ENCODE measurements around the gene C7.
A peak's percentile ranks its signal among the peaks of the same experiment; 100 is the strongest.
"Not testable (repeated sequence)": the region's sequence is repeated elsewhere in the genome, so short reads cannot be mapped to it uniquely, and the experiment has no call there.

Gene C7

GRCh38 chr5:40909264-40909663 is at the start of gene C7:
Gene C7, plus strand, starts transcription at chr5:40909497. Its CDS starts 114 bp downstream, at chr5:40909611.
- DNase-seq (ENCODE audit: low read depth in 1 of 2, low spot score in 1 of 2) = no peak

- DNase-seq (ENCODE audit: low read depth in 1 of 2, low spot score in 1 of 2) = no peak
Measured at GRCh38 chr5:40860711-40861110, 48.6 kb upstream of the C7 start.

GRCh38 chr5:40865004-40865403 is 44.3 kb upstream of the C7 start:
- not testable (repeated sequence) for DNase-seq (ENCODE audit: low read depth in 1 of 2, low spot score in 1 of 2)

GRCh38 chr5:40866844-40867243 is 42.5 kb upstream of the C7 start:
- no peak for DNase-seq (ENCODE audit: low read depth in 1 of 2, low spot score in 1 of 2)

GRCh38 chr5:40869384-40869783 is 39.9 kb upstream of the C7 start:
- DNase-seq (ENCODE audit: low read depth in 1 of 2, low spot score in 1 of 2) = no peak

- DNase-seq (ENCODE audit: low read depth in 1 of 2, low spot score in 1 of 2) = no peak
Measured at GRCh38 chr5:40871177-40871576, 38.1 kb upstream of the C7 start.

GRCh38 chr5:40872253-40872652 is 37.0 kb upstream of the C7 start:
- DNase-seq (ENCODE audit: low read depth in 1 of 2, low spot score in 1 of 2) = not testable (repeated sequence)

- DNase-seq (ENCODE audit: low read depth in 1 of 2, low spot score in 1 of 2) = no peak
Measured at GRCh38 chr5:40873286-40873880, 35.9 kb upstream of the C7 start.

GRCh38 chr5:40875958-40876357 is 33.3 kb upstream of the C7 start:
- no peak for DNase-seq (ENCODE audit: low read depth in 1 of 2, low spot score in 1 of 2)

- DNase-seq (ENCODE audit: low read depth in 1 of 2, low spot score in 1 of 2) = no peak
Measured at GRCh38 chr5:40877371-40877988, 31.8 kb upstream of the C7 start.

- DNase-seq (ENCODE audit: low read depth in 1 of 2, low spot score in 1 of 2) = no peak
Measured at GRCh38 chr5:40879163-40879942, 29.9 kb upstream of the C7 start.

- no peak for DNase-seq (ENCODE audit: low read depth in 1 of 2, low spot score in 1 of 2)
Measured at GRCh38 chr5:40882291-40882690, 27.0 kb upstream of the C7 start.

GRCh38 chr5:40883051-40883450 is 26.2 kb upstream of the C7 start:
- not testable (repeated sequence) for DNase-seq (ENCODE audit: low read depth in 1 of 2, low spot score in 1 of 2)

GRCh38 chr5:40895440-40896425 is 13.6 kb upstream of the C7 start:
- DNase-seq (ENCODE audit: low read depth in 1 of 2, low spot score in 1 of 2) = not testable (repeated sequence)

- DNase-seq (ENCODE audit: low read depth in 1 of 2, low spot score in 1 of 2) = peak in 1 of 2 donors; percentile 17
Measured at GRCh38 chr5:40904205-40904993, 4.9 kb upstream of the C7 start.

- no peak for DNase-seq (ENCODE audit: low read depth in 1 of 2, low spot score in 1 of 2)
Measured at GRCh38 chr5:40904994-40905306, 4.3 kb upstream of the C7 start.

GRCh38 chr5:40906351-40906751 is 2.9 kb upstream of the C7 start:
- no peak for DNase-seq (ENCODE audit: low read depth in 1 of 2, low spot score in 1 of 2)

- DNase-seq (ENCODE audit: low read depth in 1 of 2, low spot score in 1 of 2) = no peak
Measured at GRCh38 chr5:40909723-40910122, 426 bp downstream of the C7 start.

GRCh38 chr5:40911266-40911665 is 2.0 kb downstream of the C7 start:
- no peak for DNase-seq (ENCODE audit: low read depth in 1 of 2, low spot score in 1 of 2)

GRCh38 chr5:40914835-40915234 is 5.5 kb downstream of the C7 start:
- no peak for DNase-seq (ENCODE audit: low read depth in 1 of 2, low spot score in 1 of 2)
